SU-DHL-6 (cell line): ENCODE results near the gene FAM117A.

ENCODE experiments used
- H2AFZ ChIP-seq: fragments of 200-600 bp; sonication (generic); 2 replicates; pipeline ENCODE4 v1.6.1; 2014; ENCODE audit warnings: low read depth, mild to moderate bottlenecking, moderate library complexity, mixed read lengths, antibody characterized with exemption, low read length; ENCODE audit not compliant: severe bottlenecking
- H3F3A ChIP-seq: fragments of 200-600 bp; shearing (Covaris generic); 2 replicates; pipeline ENCODE4 v1.6.0; 2016; ENCODE audit warnings: antibody characterized with exemption, mild to moderate bottlenecking; ENCODE audit not compliant: insufficient read depth
- H3K27ac ChIP-seq: fragments of 200-600 bp; sonication (generic); 2 replicates; pipeline ENCODE4 v1.5.1; 2016; ENCODE audit warnings: low read depth, mild to moderate bottlenecking, low read length, moderate library complexity, mixed read lengths
- H3K27me3 ChIP-seq: fragments of 200-600 bp; sonication (generic), shearing (Covaris generic); 2 replicates; pipeline ENCODE4 v1.6.0; 2014; ENCODE audit warnings: mild to moderate bottlenecking, low read length
- H3K36me3 ChIP-seq: fragments of 200-600 bp; sonication (generic); 2 replicates; pipeline ENCODE4 v1.6.1; 2014; ENCODE audit warnings: mild to moderate bottlenecking, low read length, mixed read lengths
- H3K4me2 ChIP-seq: fragments of 300-600, 200-600 bp; shearing (Covaris generic), sonication (generic); 2 replicates; pipeline ENCODE4 v1.6.0; 2014; ENCODE audit warnings: low read length, low read depth, mild to moderate bottlenecking; ENCODE audit not compliant: poor library complexity, severe bottlenecking
- H3K4me3 ChIP-seq: fragments of 200-600 bp; sonication (generic); 2 replicates; pipeline ENCODE4 v1.5.1; 2014; ENCODE audit warnings: antibody characterized with exemption, low read length, mild to moderate bottlenecking, mixed read lengths; ENCODE audit not compliant: insufficient read depth, poor library complexity, severe bottlenecking
- H3K79me2 ChIP-seq: fragments of 200-600 bp; sonication (generic); 2 replicates; pipeline ENCODE4 v1.6.1; 2014; ENCODE audit warnings: mild to moderate bottlenecking, low read length, moderate library complexity; ENCODE audit not compliant: insufficient read depth
- H3K9ac ChIP-seq: fragments of 200-600 bp; sonication (generic); 2 replicates; pipeline ENCODE4 v1.7.0; 2014; ENCODE audit warnings: mild to moderate bottlenecking, low read length
- H3K9me2 ChIP-seq: fragments of 200-600 bp; sonication (generic); replicated peaks from 2 replicates; pipeline ENCODE4 v1.6.1; 2014; ENCODE audit warnings: low read length; ENCODE audit not compliant: insufficient read depth
- H3K9me3 ChIP-seq: fragments of 200-600 bp; sonication (generic); 2 replicates; pipeline ENCODE4 v1.6.1; 2014; ENCODE audit warnings: low read length, mixed read lengths; ENCODE audit not compliant: insufficient read depth
- H4K20me1 ChIP-seq: fragments of 200-600 bp; sonication (generic); 2 replicates; pipeline ENCODE4 v1.6.1; 2014; ENCODE audit warnings: low read depth, mild to moderate bottlenecking, antibody characterized with exemption, low read length, moderate library complexity, mixed read lengths
- CTCF ChIP-seq: fragments of 200-600 bp; sonication (generic); IDR thresholded peaks from one replicate; pipeline ENCODE4 v1.5.1; 2017; ENCODE audit warnings: antibody characterized with exemption, mild to moderate bottlenecking, low read length, moderate library complexity; ENCODE audit not compliant: insufficient read depth, poor library complexity, severe bottlenecking
- EZH2phosphoT487 ChIP-seq: fragments of 200-600 bp; sonication (generic), shearing (Covaris generic); conservative IDR thresholded peaks from 2 replicates; pipeline ENCODE4 v1.6.1; 2018; ENCODE audit warnings: mild to moderate bottlenecking, antibody characterized with exemption, low read length, moderate library complexity, mixed read lengths

The FAM117A gene

GRCh38 chr17:49699966-49700575, 63.9 kb downstream of the FAM117A start:
- H3K4me3 ChIP-seq: no peak overlapping the region
- TF ChIP-seq CTCF (no peak), EZH2phosphoT487 (no peak)
- no peak overlapping the region for H3K9ac ChIP-seq
- no peaks in the 10 kb centered on the region for H3K27me3 ChIP-seq
- H3K36me3 ChIP-seq: 0 out of 2 replicates have a peak, but pooled peaks cover 3% of the 10 kb centered on the region
- no peak overlapping the region for H3K27ac ChIP-seq
- no peaks in the 10 kb centered on the region for H3K79me2 ChIP-seq
- no peak overlapping the region for H2AFZ ChIP-seq
- no peaks in the 10 kb centered on the region for H4K20me1 ChIP-seq
- no peaks in the 10 kb centered on the region for H3K9me2 ChIP-seq
- no peak overlapping the region for H3K4me2 ChIP-seq
- no peaks in the 10 kb centered on the region for H3F3A ChIP-seq
- no peaks in the 10 kb centered on the region for H3K9me3 ChIP-seq

GRCh38 chr17:49698005-49698404, 65.9 kb downstream of the FAM117A start:
- no peaks in the 10 kb centered on the region for H3F3A ChIP-seq
- no peak overlapping the region for H2AFZ ChIP-seq
- H4K20me1 ChIP-seq: no peaks in the 10 kb centered on the region
- H3K36me3 ChIP-seq: 0 out of 2 replicates have a peak, but pooled peaks cover 3% of the 10 kb centered on the region
- H3K4me2 ChIP-seq: no peak overlapping the region
- no peaks in the 10 kb centered on the region for H3K9me3 ChIP-seq
- H3K79me2 ChIP-seq: no peaks in the 10 kb centered on the region
- no peak overlapping the region for H3K4me3 ChIP-seq
- H3K27me3 ChIP-seq: no peaks in the 10 kb centered on the region
- no peaks in the 10 kb centered on the region for H3K9me2 ChIP-seq
- no peak overlapping the region for H3K27ac ChIP-seq
- TF ChIP-seq EZH2phosphoT487 (no peak), CTCF (no peak)
- no peak overlapping the region for H3K9ac ChIP-seq

GRCh38 chr17:49696233-49696761, 67.6 kb downstream of the FAM117A start:
- TF ChIP-seq CTCF (no peak), EZH2phosphoT487 (no peak)
- Histone ChIP-seq H3K4me2 (no peak overlapping the region), H3K36me3 (0 out of 2 replicates have a peak, but pooled peaks cover 3% of the 10 kb centered on the region), H3F3A (no peaks in the 10 kb centered on the region), H3K27ac (no peak overlapping the region), H3K27me3 (no peaks in the 10 kb centered on the region), H3K4me3 (no peak overlapping the region), H2AFZ (no peak overlapping the region), H3K79me2 (no peaks in the 10 kb centered on the region), H4K20me1 (no peaks in the 10 kb centered on the region), H3K9me2 (no peaks in the 10 kb centered on the region), H3K9ac (no peak overlapping the region), H3K9me3 (no peaks in the 10 kb centered on the region)
